ENCODE results near the gene LCORL.

- TF ChIP-seq POLR2A (IDR thresholded peaks at IDR 0.05) (no peak), CTCF (IDR thresholded peaks at IDR 0.05) (no peak)
These were observed 106.1 kb downstream of the LCORL start for GRCh38 chr4:17915439-17915838.

Measured in breast epithelium (tissue), 3 donors.